ENCODE data around the gene FTH1.
"Not testable (repeated sequence)": the region's sequence is repeated elsewhere in the genome, so short reads cannot be mapped to it uniquely, and the experiment has no call there.

Gene FTH1

GRCh38 chr11:61978703-61979661, 11.5 kb upstream of the FTH1 start:
- no peak for DNase-seq

GRCh38 chr11:61976813-61977475, 9.5 kb upstream of the FTH1 start:
- DNase-seq: no peak

DNA sequence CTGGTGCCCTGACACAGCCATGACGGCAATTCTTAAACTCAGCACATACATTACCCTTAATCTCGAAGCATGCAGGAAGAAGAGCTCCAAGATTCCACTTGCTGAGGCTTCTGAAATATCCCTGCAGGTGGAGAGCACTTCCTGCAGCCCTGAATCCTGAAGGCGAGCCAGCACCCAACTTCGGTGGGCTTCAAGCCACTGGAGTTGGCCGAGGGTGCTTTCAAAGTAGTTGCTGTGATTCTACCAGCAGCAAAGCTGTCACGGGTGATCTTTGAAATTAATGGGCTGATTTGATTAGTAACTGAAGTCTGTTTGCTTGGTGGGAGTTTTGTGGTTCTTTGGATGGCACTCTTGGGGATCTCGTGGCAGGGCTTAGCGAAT, 9.0 kb upstream of the FTH1 start:
- DNase-seq: no peak

DNA sequence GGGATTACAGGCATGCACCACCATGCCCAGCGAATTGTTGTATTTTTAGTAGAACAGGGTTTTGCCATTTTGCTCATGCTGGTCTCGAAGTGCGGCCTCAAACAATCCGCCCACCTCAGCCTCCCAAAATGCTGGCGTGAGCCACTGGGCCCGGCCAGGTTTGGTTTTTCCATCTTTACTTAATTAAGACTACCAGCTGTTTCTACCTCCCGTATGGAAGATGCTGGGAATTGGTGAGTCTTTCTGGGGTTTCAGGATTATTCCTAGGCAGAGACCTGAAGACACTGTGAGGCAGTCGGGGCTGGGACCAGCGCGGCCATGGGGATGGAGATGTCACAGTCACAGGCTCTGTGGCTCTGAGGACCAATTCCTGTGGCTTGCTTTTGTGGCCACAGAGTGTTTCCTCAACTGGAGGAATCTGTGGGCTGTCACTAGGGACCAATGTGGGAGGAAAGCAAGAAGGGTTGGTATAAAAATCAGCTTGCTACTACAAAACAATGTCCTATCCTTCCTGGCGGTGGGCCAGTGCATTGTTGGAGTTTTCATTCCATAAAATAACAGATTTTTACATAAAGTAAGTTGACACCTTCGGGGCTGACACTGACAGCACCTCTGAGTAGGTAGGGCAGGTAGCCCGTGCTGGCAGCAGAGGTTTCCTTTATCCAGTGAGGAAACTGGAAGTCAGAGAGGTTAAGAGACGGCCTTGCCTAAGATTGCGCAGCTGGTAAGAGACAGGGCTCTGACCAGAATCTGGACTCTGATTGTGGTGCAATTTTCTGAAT, 8.4 kb upstream of the FTH1 start:
- DNase-seq: no peak

DNA sequence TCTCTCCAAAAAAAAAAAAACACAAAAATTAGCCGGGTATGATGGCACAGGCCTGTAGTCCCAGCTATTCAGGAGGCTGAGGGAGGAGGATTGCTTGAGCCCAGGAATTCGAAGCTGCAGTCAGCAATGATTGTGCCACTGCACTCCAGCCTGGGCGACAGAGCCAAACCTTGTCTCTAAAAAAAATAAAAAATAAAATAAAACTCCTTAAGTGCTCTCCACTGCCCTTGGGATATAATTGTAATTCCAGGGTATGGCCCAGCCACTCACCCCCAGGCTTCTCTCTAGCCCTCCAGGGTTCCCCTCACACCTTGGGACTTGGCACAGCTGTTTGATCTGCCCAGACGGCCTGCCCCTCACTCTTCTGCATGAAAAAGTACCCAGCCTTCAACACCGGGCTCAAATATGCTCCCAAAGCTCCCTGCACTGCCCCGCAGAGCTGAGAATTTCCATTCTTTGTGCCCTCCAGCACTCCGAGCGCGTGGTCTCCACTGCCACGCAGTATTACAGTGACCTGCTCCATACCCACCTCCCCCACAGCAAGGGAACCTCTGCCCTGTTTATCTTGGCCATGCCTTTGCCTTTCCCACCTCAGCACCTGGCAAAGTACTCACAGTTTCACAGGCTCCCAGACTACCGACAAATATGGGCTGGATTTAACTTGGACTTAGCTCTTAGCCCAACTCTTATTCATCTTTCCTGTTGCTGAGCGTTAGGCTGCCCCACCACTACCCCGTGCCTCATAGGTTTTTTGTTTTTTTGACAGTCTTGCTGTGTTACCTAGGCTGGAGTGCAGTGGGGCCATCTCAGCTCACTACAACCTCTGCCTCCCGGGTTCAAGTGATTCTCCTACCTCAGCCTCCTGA, 7.6 kb upstream of the FTH1 start:
- no peak for DNase-seq

DNA sequence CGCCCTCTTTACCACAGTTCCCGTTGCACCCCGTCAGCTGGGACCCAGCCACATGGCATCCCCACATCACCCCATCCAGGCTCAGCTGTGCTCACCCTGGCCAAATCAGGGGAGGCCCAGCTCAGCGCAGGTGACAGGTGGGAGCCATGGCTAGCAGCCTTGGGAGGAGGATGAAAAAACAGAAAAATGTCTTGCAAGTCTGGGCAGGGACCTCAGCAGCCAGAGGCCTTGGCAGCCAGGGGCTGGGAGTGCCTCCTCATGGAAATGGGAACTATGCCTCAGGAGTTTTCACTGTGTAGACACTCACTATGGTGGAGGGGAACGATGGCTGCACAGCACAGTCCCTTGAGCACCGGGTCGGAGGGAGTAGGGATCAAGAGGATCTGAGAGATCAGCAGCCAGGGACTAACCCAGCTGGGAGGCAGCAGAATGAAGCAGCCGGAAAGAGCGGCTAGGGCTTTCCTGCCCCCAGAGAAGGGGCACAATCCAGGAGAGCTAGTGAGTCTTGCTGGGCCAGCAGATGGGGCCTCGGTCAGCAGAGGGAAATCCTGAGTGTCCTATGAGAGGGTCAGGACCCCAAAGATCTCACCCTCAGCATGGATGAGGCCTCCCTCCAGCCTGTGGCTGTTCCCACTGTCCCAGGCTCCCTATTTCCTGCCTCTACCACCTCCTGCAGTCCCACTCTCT, 6.2 kb upstream of the FTH1 start:
- DNase-seq: no peak

- no peak for DNase-seq
Measured at GRCh38 chr11:61972672-61973475, 5.4 kb upstream of the FTH1 start.

DNA sequence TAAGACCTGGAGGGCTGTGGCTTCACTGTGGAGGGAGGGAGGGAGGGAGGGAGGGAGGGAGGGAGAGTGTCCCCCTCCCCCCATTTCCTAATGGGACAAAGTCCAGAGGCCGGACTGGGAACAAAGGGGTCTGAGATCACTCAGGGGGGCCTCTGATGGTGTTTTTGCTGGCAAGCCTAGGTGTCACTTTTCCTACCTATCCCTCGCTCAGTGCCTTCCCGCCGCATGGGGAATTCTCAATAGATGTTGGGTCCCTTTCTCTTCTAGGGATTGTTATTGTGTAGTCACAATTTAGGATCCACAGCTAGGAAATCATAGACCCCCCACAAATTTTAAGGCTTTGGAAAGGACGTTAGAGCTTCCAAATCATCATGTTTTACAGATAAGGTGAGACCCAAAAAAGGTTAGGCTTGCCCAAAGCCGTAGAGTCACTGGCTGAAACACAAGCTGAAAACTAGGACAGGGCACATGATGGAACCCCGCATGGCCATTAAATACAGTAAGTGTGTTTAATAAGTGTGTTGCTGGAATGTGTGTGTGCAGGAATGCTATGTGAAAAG, 4.8 kb upstream of the FTH1 start:
- DNase-seq: no peak

- peak; percentile 48 for DNase-seq
Measured at GRCh38 chr11:61971248-61972111, 4.0 kb upstream of the FTH1 start.

DNA sequence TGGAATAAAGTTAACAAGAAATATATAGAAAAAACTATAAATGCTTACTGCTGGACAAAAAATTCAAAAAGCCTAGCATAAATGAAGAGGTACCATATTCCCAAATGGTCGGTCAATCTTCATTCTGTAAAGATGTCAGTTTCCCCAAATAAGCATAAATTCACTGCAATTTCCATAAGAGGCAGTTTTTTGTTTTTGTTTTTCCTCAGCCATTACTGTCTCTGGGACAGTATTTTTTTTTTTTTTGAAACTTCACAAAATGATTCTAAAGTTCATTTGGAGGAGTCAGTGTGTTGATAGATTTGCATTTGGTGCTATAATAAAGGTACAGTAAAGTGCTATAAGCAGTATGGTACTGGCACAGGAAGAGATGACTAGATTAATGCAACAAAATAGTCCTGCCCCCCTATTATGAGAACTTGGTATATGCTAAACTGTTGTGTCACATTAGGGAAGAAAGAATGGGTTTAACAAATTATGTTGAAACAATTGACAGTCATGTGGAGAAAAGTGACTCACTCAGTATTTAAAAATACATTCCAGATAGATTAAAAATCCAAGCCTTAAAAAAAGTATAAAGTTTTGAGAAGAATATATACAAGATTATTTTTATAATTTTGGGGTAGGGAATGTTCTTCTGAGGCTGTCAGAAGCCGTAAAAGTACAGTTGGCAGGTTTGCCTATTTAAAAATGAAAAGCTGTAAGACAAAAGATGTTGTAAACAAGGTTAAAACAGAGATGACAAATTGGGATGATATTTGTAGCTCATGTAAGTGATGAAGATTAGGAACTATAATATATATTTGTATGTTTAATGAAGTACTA, 2.6 kb upstream of the FTH1 start:
- no peak for DNase-seq

DNA sequence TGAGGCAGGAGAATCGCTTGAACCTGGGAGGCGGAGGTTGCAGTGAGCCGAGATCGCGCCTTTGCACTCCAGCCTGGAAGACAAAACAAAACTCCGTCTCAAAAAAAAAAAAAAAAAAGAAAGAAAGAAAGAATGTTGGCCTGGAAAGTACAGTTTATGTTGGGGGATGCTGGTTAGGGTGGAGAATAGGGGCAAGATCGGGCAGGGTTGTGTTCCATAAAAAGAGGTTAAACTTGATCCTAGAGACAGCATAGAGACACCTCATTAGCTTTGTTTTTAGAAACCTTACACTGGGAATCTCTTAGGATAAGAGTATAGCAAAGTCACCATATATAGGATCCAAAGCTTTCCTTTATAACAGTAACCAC, 1.9 kb upstream of the FTH1 start:
- DNase-seq: no peak

GRCh38 chr11:61968758-61969390, 1.4 kb upstream of the FTH1 start:
- DNase-seq: no peak

GRCh38 chr11:61967924-61968757, 707 bp upstream of the FTH1 start:
- peak; percentile 36 for DNase-seq

GRCh38 chr11:61966734-61967115, 709 bp downstream of the FTH1 start:
- DNase-seq: peak; percentile 40

- not testable (repeated sequence) for DNase-seq
Measured at GRCh38 chr11:61964666-61965271, 2.7 kb downstream of the FTH1 start.

- DNase-seq: no peak
Measured at GRCh38 chr11:61964058-61964665, 3.3 kb downstream of the FTH1 start.
